CD4-positive, alpha-beta T cell treated with Interferon gamma for 1 hour (primary cell): ENCODE measurements around the gene NADSYN1.
"Not testable (repeated sequence)": the region's sequence is repeated elsewhere in the genome, so short reads cannot be mapped to it uniquely, and the experiment has no call there.

Source experiments
- DNase-seq: peaks from one replicate; pipeline ENCODE4 v3.0.0-alpha.2; 2020

The NADSYN1 gene

GRCh38 chr11:71453037-71453917 lies at the start of gene NADSYN1:
TSS of gene NADSYN1 (plus strand) at chr11:71453203. CDS start at chr11:71453297, 94 bp downstream.
- DNase-seq: peak; percentile 93

- no peak for DNase-seq
These were observed 48.8 kb upstream of the NADSYN1 start for GRCh38 chr11:71404209-71404608.

GRCh38 chr11:71406681-71407080 lies 46.3 kb upstream of the NADSYN1 start:
- DNase-seq: no peak

GRCh38 chr11:71407356-71407755 lies 45.6 kb upstream of the NADSYN1 start:
- no peak for DNase-seq

- DNase-seq: no peak
These were observed 44.2 kb upstream of the NADSYN1 start for GRCh38 chr11:71408826-71409225.

- DNase-seq: no peak
These were observed 42.5 kb upstream of the NADSYN1 start for GRCh38 chr11:71410363-71410966.

GRCh38 chr11:71414645-71415044 lies 38.4 kb upstream of the NADSYN1 start:
- DNase-seq: no peak

- no peak for DNase-seq
These were observed 34.4 kb upstream of the NADSYN1 start for GRCh38 chr11:71418643-71419042.

- DNase-seq: no peak
These were observed 32.4 kb upstream of the NADSYN1 start for GRCh38 chr11:71420455-71421241.

- no peak for DNase-seq
These were observed 31.5 kb upstream of the NADSYN1 start for GRCh38 chr11:71421392-71421950.

- DNase-seq: not testable (repeated sequence)
These were observed 30.7 kb upstream of the NADSYN1 start for GRCh38 chr11:71422318-71422717.

- DNase-seq: no peak
These were observed 29.7 kb upstream of the NADSYN1 start for GRCh38 chr11:71423181-71423790.

- no peak for DNase-seq
These were observed 27.6 kb upstream of the NADSYN1 start for GRCh38 chr11:71425409-71425808.

GRCh38 chr11:71425860-71426259 lies 27.1 kb upstream of the NADSYN1 start:
- no peak for DNase-seq

- no peak for DNase-seq
These were observed 26.6 kb upstream of the NADSYN1 start for GRCh38 chr11:71426413-71426812.

- DNase-seq: no peak
These were observed 24.1 kb upstream of the NADSYN1 start for GRCh38 chr11:71428861-71429435.

- no peak for DNase-seq
These were observed 23.3 kb upstream of the NADSYN1 start for GRCh38 chr11:71429701-71430100.

- no peak for DNase-seq
These were observed 22.8 kb upstream of the NADSYN1 start for GRCh38 chr11:71430166-71430565.

- DNase-seq: no peak
These were observed 21.7 kb upstream of the NADSYN1 start for GRCh38 chr11:71431271-71431670.

GRCh38 chr11:71432761-71433647 lies 20.0 kb upstream of the NADSYN1 start:
- no peak for DNase-seq
